BLaER1 treated with 17β-estradiol and CSF1 and Interleukin-3, amounts not matched to agents 10 nM and 100 nM (cell line): ENCODE results near the gene CCL22.

Source experiments
- H3K27ac ChIP-seq, 11 experiments: shearing (Covaris generic); formaldehyde crosslinking; 2 replicates each; pipeline ENCODE4 v1.8.1; 2022
- H3K27me3 ChIP-seq, 11 experiments: shearing (Covaris generic); formaldehyde crosslinking; 2 replicates each; pipeline ENCODE4 v1.8.1; 2022
- H3K36me3 ChIP-seq, 11 experiments: shearing (Covaris generic); formaldehyde crosslinking; 2 replicates each; pipeline ENCODE4 v1.8.1; 2022
- H3K4me1 ChIP-seq, 10 experiments: shearing (Covaris generic); formaldehyde crosslinking; 2 replicates each; pipeline ENCODE4 v1.8.1; 2022
- H3K4me2 ChIP-seq, 11 experiments: shearing (Covaris generic); formaldehyde crosslinking; 2 replicates each; pipeline ENCODE4 v1.8.1; 2022
- H3K4me3 ChIP-seq, 10 experiments: shearing (Covaris generic); formaldehyde crosslinking; 2 replicates each; pipeline ENCODE4 v1.8.1; 2022
- H3K9ac ChIP-seq, 11 experiments: shearing (Covaris generic); formaldehyde crosslinking; 2 replicates each; pipeline ENCODE4 v1.8.1; 2022
- H3K9me3 ChIP-seq, 11 experiments: shearing (Covaris generic); formaldehyde crosslinking; replicated peaks in 1 of 11; 2 replicates each; pipeline ENCODE4 v1.8.1; 2022
- H4K20me1 ChIP-seq, 11 experiments: shearing (Covaris generic); formaldehyde crosslinking; 2 replicates each; pipeline ENCODE4 v1.8.1; 2022
- Cebpa-rat ChIP-seq, 11 experiments: shearing (Covaris generic); IDR thresholded peaks; 2 replicates each; pipeline ENCODE4 v1.8.1; 2022

CCL22 gene

DNA sequence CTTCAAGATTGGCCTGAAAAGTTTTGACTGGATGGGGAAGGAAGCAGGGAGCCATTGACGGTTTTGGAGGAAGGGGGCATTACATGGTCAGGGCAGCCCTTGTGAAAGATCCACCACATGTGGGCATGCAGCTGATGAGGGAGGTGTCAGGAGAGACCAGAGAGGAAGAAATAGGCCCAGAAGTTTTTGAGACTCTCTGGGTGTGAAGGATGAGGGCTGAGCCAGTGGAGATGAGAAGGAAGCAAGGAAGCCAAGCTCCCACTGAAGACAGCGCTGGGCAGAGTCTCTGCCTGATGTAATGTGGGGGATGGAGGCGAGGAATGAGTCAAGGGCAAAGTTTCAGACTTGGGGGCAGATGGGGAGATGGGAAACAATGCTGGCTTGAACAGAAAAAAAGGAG, 46.5 kb downstream of the CCL22 start:
- H3K27ac ChIP-seq = no peak overlapping the region
- H3K4me2 ChIP-seq = peak overlapping the region in 1 of 11 experiments; percentile 33; a peak in 3 of 22 replicates
- no peaks in the 10 kb centered on the region for H3K9me3 ChIP-seq
- no peaks in the 10 kb centered on the region for H3K27me3 ChIP-seq
- peaks cover 31 to 68% (median 38%) of the 10 kb centered on the region in 10 experiments for H3K4me1 ChIP-seq
- no peak overlapping the region for H3K4me3 ChIP-seq
- TF ChIP-seq Cebpa-rat (IDR thresholded peaks at IDR 0.05) = no peak
- H3K36me3 ChIP-seq = no peaks in the 10 kb centered on the region
- no peak overlapping the region for H3K9ac ChIP-seq
- H4K20me1 ChIP-seq = no peaks in the 10 kb centered on the region

DNA sequence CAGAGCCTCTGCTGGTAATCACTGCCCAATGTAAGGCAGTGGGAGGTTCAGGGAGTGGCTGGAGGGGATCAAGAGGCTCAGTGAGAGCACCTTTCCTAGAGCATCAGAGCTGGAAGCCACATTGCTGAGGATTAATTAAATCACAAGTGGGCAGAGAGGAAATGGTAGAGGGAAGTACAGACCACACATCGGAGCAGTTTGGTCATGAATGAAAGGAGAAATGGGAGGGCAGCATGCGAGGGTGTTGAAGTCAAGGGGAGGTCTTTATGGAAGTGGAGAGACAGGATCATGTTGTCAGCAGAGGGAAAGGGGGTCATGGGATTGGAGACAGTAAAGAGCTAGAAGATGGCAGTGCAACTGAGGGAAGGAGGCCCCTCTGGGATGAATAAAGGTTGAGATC, 48.3 kb downstream of the CCL22 start:
- Histone ChIP-seq H3K9me3 (no peaks in the 10 kb centered on the region), H3K27ac (peak overlapping the region in 1 of 11 experiments; percentile 32; a peak in 2 of 22 replicates), H3K4me3 (no peak overlapping the region), H3K9ac (no peak overlapping the region), H3K36me3 (no peaks in the 10 kb centered on the region), H3K27me3 (no peaks in the 10 kb centered on the region), H3K4me2 (peak overlapping the region; percentile 31 to 81 (median 57)), H4K20me1 (no peaks in the 10 kb centered on the region), H3K4me1 (peaks cover 36 to 71% (median 47%) of the 10 kb centered on the region in 10 experiments)
- no peak for TF ChIP-seq Cebpa-rat (IDR thresholded peaks at IDR 0.05)

DNA sequence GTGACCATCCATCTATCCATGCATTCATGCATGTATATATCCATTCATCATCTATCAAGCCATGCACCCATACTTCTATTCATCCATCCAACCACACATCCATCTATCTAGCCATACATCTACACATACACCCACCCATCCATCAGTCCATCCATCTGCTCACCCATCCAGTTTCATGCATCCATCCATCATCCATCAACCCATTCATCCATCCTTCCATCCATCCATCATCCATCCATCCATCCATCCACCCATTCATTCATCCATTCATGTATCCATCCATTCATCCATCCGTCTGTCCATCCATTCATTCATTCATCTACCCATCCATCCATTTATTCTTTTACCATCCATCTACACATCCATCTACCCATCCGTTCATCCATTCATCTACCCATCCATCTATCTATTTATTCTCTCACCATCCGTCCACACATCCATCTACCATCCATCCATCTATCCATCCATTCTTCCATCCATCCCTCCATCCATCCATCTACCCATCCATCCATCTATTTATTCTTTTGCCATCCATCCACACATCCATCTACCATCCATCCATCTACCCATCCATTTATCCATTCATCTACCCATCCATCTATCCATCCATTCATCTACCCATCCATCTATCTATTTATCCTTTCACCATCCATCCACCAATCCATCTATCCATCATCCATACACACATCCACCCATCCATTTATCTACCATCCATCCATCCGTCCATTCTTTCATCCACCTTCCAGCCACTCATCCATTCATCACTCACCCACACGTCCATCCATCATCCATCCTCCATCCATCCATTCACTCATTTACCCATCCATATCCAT, 49.2 kb downstream of the CCL22 start:
- H3K4me3 ChIP-seq = no peak overlapping the region
- no peaks in the 10 kb centered on the region for H4K20me1 ChIP-seq
- no peaks in the 10 kb centered on the region for H3K36me3 ChIP-seq
- H3K27ac ChIP-seq = no peak overlapping the region
- no peak overlapping the region for H3K9ac ChIP-seq
- no peaks in the 10 kb centered on the region for H3K27me3 ChIP-seq
- H3K9me3 ChIP-seq = no peaks in the 10 kb centered on the region
- peaks cover 36 to 77% (median 51%) of the 10 kb centered on the region in 10 experiments for H3K4me1 ChIP-seq
- H3K4me2 ChIP-seq = peak overlapping the region; percentile 31 to 81 (median 57); a peak in 17 of 22 replicates
- no peak for TF ChIP-seq Cebpa-rat (IDR thresholded peaks at IDR 0.05)

DNA sequence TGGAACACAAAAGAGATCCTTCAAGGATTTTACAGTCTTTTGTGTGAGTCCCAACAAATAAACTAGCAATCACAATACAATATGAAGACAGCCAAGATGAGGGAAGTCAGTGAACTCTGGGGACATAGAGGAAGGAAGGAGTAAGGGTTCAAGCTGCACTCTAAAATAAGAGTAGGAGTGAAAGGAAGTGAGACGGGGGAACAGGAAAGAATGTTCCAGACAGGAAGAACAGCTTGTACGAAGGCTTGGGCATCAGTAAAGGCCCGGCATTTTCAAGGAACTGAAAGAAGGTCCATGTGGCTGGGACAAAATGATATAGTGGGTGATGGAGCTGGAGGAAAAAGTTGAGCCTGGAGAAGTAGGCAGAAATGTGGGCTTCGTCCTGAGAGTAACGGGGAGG, 50.5 kb downstream of the CCL22 start:
- H4K20me1 ChIP-seq = no peaks in the 10 kb centered on the region; a peak in 1 of 22 replicates
- TF ChIP-seq Cebpa-rat (IDR thresholded peaks at IDR 0.05) = no peak
- H3K36me3 ChIP-seq = no peaks in the 10 kb centered on the region
- peak overlapping the region; percentile 32 to 81 (median 66); a peak in 20 of 22 replicates for H3K4me2 ChIP-seq
- no peak overlapping the region for H3K4me3 ChIP-seq
- no peaks in the 10 kb centered on the region for H3K9me3 ChIP-seq
- H3K27me3 ChIP-seq = no peaks in the 10 kb centered on the region
- peaks cover 47 to 88% (median 65%) of the 10 kb centered on the region in 10 experiments for H3K4me1 ChIP-seq
- H3K27ac ChIP-seq = peak overlapping the region in 2 of 11 experiments; percentile 40 to 42; a peak in 5 of 22 replicates
- H3K9ac ChIP-seq = no peak overlapping the region

DNA sequence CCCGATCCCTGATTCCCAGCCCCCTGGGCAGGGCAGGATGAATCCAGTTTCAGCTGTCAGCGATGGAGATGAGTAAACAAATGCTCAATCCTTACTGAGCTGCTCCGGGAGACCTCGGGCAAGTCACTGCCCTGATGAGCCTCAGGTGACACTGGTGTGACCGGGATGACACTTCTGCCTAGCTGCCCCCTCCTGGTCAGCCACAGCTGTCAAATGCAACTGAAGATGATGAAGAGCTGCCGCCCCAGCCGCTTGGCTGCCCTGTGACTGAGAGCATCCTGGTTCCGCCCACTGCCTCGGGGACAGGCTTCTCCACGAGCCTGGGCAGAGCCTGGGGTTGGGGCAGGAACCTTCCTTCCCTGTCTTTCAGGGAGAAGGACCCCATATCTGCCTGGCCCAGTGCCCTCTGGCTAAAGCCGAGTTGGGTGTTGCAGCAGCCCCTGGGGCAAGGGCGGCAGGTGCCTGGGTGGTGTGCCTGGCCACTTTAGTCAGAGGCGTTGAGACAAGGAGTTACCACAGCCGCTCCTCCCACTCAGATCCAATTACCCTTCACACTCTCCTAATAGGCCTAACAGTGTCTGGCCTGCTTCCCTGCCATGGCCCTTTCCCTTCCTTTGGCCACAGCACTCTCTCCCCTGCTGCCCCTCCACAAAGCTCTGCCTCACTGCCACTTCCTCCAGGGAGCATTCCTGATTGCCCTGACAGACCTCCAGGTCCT, 51.4 kb downstream of the CCL22 start:
- Histone ChIP-seq H3K36me3 (no peaks in the 10 kb centered on the region), H3K4me3 (no peak overlapping the region), H4K20me1 (no peaks in the 10 kb centered on the region; a peak in 1 of 22 replicates), H3K27ac (peak overlapping the region in 1 of 11 experiments; percentile 42; a peak in 2 of 22 replicates), H3K4me1 (peaks cover 47 to 86% (median 66%) of the 10 kb centered on the region in 10 experiments), H3K9me3 (no peaks in the 10 kb centered on the region), H3K9ac (no peak overlapping the region), H3K27me3 (no peaks in the 10 kb centered on the region), H3K4me2 (peak overlapping the region in 10 of 11 experiments; percentile 62 to 81 (median 67); a peak in 20 of 22 replicates)
- TF ChIP-seq Cebpa-rat (IDR thresholded peaks at IDR 0.05) = no peak

DNA sequence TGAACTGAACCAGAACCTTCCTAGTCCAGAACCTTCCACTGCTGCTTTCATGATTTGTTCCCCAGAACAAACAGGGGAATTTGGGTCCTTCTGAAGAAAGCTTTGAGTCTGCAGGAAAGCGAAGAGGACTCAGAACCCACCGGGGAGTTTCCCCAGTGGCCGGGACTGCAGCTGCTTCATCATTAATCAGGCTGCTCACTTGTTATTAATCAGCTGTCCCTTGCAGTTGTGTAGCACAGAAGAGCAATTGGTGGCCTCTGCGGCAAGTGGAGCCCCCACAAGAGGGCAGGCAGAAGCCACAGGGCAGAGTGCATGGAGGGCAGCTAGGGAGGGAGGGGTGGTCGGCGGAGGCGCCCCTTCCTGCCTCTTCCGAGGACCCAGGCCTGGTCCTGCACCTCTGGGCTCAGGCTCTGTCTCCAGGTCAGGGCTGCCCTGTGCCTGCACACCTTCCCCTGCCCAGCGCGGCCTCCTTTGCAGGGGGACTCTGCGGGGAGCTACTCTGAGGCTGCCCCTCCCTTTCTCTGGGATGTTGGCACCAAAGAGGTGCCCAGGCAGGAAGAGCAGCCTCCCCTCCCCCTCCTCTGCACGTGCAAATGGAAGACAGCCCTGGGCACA, 52.9 kb downstream of the CCL22 start:
- Histone ChIP-seq H3K4me3 (no peak overlapping the region), H3K36me3 (no peaks in the 10 kb centered on the region), H3K9ac (no peak overlapping the region), H3K27me3 (no peaks in the 10 kb centered on the region), H3K27ac (no peak overlapping the region), H4K20me1 (no peaks in the 10 kb centered on the region; a peak in 1 of 22 replicates), H3K9me3 (no peaks in the 10 kb centered on the region), H3K4me2 (peak overlapping the region in 9 of 11 experiments; percentile 11 to 81 (median 71); a peak in 17 of 22 replicates), H3K4me1 (peaks cover 43 to 90% (median 72%) of the 10 kb centered on the region in 10 experiments)
- TF ChIP-seq Cebpa-rat (IDR thresholded peaks at IDR 0.05) = no peak

DNA sequence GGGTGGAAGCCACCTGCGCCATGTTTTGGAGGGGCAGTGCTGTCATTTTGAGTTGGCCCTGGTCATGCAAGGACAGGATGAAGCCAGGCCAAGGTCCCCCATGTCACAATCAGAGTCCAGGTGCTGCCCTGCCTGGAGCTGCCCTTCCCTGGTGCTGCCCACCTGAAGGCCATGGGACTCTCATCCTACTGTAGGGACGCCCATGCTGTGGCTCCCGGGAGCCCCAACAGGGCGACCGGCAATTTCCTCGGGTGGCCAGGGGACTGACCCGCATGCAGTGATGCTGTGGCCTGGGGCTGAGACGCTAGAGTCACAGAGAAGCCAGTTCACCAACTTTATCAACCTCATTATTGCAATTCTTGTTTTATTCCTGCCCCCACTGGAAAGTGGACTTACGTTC, 54.0 kb downstream of the CCL22 start:
- Histone ChIP-seq H3K9me3 (no peaks in the 10 kb centered on the region), H3K4me2 (peak overlapping the region in 10 of 11 experiments; percentile 26 to 81 (median 72); a peak in 19 of 22 replicates), H3K4me1 (peaks cover 43 to 90% (median 73%) of the 10 kb centered on the region in 10 experiments), H3K36me3 (no peaks in the 10 kb centered on the region), H3K27ac (peak overlapping the region in 5 of 11 experiments; percentile 19 to 52 (median 46); a peak in 5 of 22 replicates), H3K9ac (peak overlapping the region in 2 of 11 experiments; percentile 4 to 33; a peak in 1 of 22 replicates), H3K27me3 (no peaks in the 10 kb centered on the region), H3K4me3 (no peak overlapping the region), H4K20me1 (no peaks in the 10 kb centered on the region; a peak in 1 of 22 replicates)
- no peak for TF ChIP-seq Cebpa-rat (IDR thresholded peaks at IDR 0.05)

DNA sequence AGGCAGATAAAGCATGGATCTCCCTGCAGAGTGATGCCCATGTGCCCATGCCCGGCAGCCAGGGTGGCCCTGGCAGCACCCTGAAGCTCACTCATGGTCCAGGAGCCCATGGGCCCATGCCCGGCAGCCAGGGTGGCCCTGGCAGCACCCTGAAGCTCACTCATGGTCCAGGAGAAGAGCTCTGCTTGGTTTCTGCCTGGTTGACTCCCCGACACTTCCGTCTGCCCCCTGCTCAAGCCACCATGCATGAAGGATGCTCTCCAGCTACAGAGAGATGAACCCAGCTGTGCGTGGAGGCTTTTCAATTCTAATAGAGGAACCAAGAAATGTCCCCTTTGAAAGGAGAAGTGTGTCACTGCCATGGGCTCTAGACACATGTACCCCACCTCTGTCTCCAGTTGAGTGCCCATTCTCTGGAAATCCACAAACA, 54.7 kb downstream of the CCL22 start:
- Histone ChIP-seq H3K9me3 (no peaks in the 10 kb centered on the region), H3K27ac (peak overlapping the region in 7 of 11 experiments; percentile 19 to 56 (median 46); a peak in 12 of 22 replicates), H3K27me3 (no peaks in the 10 kb centered on the region), H4K20me1 (no peaks in the 10 kb centered on the region; a peak in 1 of 22 replicates), H3K4me3 (no peak overlapping the region), H3K36me3 (no peaks in the 10 kb centered on the region), H3K4me2 (peak overlapping the region; percentile 26 to 81 (median 71); a peak in 21 of 22 replicates), H3K4me1 (peaks cover 43 to 95% (median 77%) of the 10 kb centered on the region in 10 experiments), H3K9ac (peak overlapping the region in 2 of 11 experiments; percentile 33 to 41; a peak in 2 of 22 replicates)
- no peak for TF ChIP-seq Cebpa-rat (IDR thresholded peaks at IDR 0.05)
